HG02973 (cell line): Measurements from ENCODE around the gene SLC25A33.
A peak's percentile ranks its signal among the peaks of the same experiment; 100 is the strongest.

Experiments
- ATAC-seq: cut with Tn5 transposase; IDR thresholded peaks from one replicate; pipeline ENCODE4 v1.9.1; 2021; ENCODE audit warnings: moderate library complexity; ENCODE audit not compliant: unreplicated experiment

Gene SLC25A33

GRCh38 chr1:9586147-9586766, 47.0 kb downstream of the SLC25A33 start:
- ATAC-seq: no peak

- peak; percentile 69 for ATAC-seq
Measured at GRCh38 chr1:9588551-9589143, 49.4 kb downstream of the SLC25A33 start, which contains the start of gene TMEM201. Gene TMEM201, plus strand, starts transcription at chr1:9588911. Its CDS starts 20 bp downstream, at chr1:9588931.

GRCh38 chr1:9589144-9589718, 50.0 kb downstream of the SLC25A33 start:
- ATAC-seq: peak; percentile 3

GRCh38 chr1:9589719-9590157, 50.5 kb downstream of the SLC25A33 start:
- no peak for ATAC-seq

GRCh38 chr1:9590201-9590600, 50.9 kb downstream of the SLC25A33 start:
- no peak for ATAC-seq

- no peak for ATAC-seq
Measured at GRCh38 chr1:9590945-9591668, 51.8 kb downstream of the SLC25A33 start.

- ATAC-seq: no peak
Measured at GRCh38 chr1:9591669-9592509, 52.6 kb downstream of the SLC25A33 start.

GRCh38 chr1:9592510-9593075, 53.3 kb downstream of the SLC25A33 start:
- ATAC-seq: no peak

- no peak for ATAC-seq
Measured at GRCh38 chr1:9593147-9593491, 53.9 kb downstream of the SLC25A33 start.

- no peak for ATAC-seq
Measured at GRCh38 chr1:9593492-9594465, 54.5 kb downstream of the SLC25A33 start.

GRCh38 chr1:9594471-9595155, 55.3 kb downstream of the SLC25A33 start:
- no peak for ATAC-seq

- ATAC-seq: no peak
Measured at GRCh38 chr1:9595156-9595967, 56.1 kb downstream of the SLC25A33 start.

- ATAC-seq: no peak
Measured at GRCh38 chr1:9595968-9596340, 56.7 kb downstream of the SLC25A33 start.

- ATAC-seq: no peak
Measured at GRCh38 chr1:9596415-9597123, 57.3 kb downstream of the SLC25A33 start.

- ATAC-seq: no peak
Measured at GRCh38 chr1:9597361-9598315, 58.4 kb downstream of the SLC25A33 start.

- no peak for ATAC-seq
Measured at GRCh38 chr1:9598316-9598700, 59.0 kb downstream of the SLC25A33 start.
